Lower leg skin (tissue), 4 donors: ENCODE results near the gene YBEY. TPM values are rescaled to one million over a fixed set of nuclear protein-coding genes. Genes with fewer than 3 reads are reported as not detected.
A peak's percentile ranks its signal among the peaks of the same experiment; 100 is the strongest.

Source experiments
- DNase-seq, 2 donors: peaks; one replicate each; pipeline ENCODE4 v3.0.0-alpha.2; 2019; ENCODE audit warnings: low spot score in 2 of 2
- H3K4me3 ChIP-seq: fragments of 200-600 bp; sonication (generic); 2 replicates; pipeline ENCODE4 v1.5.1; 2017; ENCODE audit warnings: mild to moderate bottlenecking, low read depth; ENCODE audit not compliant: poor library complexity, severe bottlenecking
- POLR2A ChIP-seq, 2 donors: fragments of 450-650 bp; IDR thresholded peaks; one replicate each; pipeline ENCODE4 v1.6.1; 2016 to 2017; ENCODE audit warnings: antibody characterized with exemption in 2 of 2, mild to moderate bottlenecking in 1 of 2, moderate library complexity in 1 of 2
- WGBS, 2 donors: methylation state at CpG; one replicate each; pipeline ENCODE4 v1.1.5; 2018; 5-methylcytosine and 5-hydroxymethylcytosine counted together
- intact Hi-C: fragments of 100-400 bp; cut with DNase I; formaldehyde crosslinking; loops from one replicate; pipeline ENCODE4 v1.15.0; 2023; ENCODE audit warnings: low total_unique reads
- total RNA-seq, 4 donors: library from RNA; depleted of rRNA; stranded (reverse); fragments of >200 nt; gene quantifications; one replicate each; pipeline ENCODE4 v1.1.0, GENCODE V29; 2016
- TF ChIP-seq, protein P1 (sequence below), 3 donors: fragments of 450-650 bp; IDR thresholded peaks; one replicate each; pipeline ENCODE4 v1.5.1; 2016; ENCODE audit warnings: antibody characterized with exemption in 3 of 3, mild to moderate bottlenecking in 3 of 3, moderate library complexity in 2 of 3

YBEY gene
- total RNA-seq, 4 donors from 2014 or later: 7.4 to 21.7 (median 17.0) TPM

DNA sequence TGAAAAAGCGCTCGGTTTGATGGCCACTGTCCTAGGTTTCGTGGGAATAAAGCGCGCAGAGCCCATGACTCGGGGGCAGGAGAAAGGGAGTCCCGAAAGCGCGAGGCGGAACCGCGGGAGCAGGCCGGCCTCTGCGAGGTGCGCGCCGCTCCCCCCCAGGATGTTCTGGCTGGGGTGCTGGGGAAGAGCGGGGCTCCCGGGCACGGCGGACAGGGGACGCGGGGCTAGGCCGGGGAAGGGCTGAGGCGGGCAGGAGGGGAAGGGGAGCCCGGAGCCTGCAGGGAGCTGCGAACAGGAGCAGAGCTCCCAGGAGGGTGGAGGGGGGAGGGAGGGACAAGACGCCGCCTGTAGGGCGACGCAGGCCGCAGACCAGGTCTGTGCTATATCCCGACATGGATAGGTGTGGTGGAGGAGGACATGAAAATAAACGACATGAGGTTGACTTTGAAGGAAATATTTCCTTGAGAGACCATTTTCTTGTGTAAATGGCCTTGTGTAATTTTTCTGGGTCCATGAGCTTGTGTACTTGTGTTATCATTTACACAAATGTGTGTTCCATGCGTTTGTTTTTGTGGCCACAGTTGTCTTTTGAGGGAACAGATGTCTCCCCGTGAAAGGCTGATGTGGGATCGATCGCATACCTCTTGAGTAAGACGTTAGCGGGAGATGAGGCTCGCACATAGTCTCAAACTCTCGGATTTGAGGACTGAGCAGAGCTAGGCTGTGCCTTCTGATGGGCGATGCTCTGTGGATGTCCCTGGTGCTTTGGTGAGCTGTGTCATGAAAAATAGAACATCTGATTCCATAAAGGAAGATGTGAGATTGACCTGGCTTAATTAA is 39.2 kb downstream of the YBEY start:
- 9 to 11% methylated on average over 38 to 41 of the region's 43 CpGs for WGBS, 2 donors
- intact Hi-C loops: no loop called here
- H3K4me3 ChIP-seq: peak overlapping the region; percentile 74
- peak in 1 of 2 donors; percentile 88 for DNase-seq
- TF ChIP-seq, protein P1, sequence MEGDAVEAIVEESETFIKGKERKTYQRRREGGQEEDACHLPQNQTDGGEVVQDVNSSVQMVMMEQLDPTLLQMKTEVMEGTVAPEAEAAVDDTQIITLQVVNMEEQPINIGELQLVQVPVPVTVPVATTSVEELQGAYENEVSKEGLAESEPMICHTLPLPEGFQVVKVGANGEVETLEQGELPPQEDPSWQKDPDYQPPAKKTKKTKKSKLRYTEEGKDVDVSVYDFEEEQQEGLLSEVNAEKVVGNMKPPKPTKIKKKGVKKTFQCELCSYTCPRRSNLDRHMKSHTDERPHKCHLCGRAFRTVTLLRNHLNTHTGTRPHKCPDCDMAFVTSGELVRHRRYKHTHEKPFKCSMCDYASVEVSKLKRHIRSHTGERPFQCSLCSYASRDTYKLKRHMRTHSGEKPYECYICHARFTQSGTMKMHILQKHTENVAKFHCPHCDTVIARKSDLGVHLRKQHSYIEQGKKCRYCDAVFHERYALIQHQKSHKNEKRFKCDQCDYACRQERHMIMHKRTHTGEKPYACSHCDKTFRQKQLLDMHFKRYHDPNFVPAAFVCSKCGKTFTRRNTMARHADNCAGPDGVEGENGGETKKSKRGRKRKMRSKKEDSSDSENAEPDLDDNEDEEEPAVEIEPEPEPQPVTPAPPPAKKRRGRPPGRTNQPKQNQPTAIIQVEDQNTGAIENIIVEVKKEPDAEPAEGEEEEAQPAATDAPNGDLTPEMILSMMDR (IDR thresholded peaks at IDR 0.05): no peak

- no peak overlapping the region for H3K4me3 ChIP-seq
- no peak for DNase-seq
- intact Hi-C loops: no loop called here
- WGBS, 2 donors: 93 to 96% methylated on average over 15 of the region's 15 CpGs
- no peak for TF ChIP-seq POLR2A (IDR thresholded peaks at IDR 0.05)
- TF ChIP-seq, protein P1 (IDR thresholded peaks at IDR 0.05): no peak
These were observed 40.1 kb downstream of the YBEY start for GRCh38 chr21:46326110-46326703.

DNA sequence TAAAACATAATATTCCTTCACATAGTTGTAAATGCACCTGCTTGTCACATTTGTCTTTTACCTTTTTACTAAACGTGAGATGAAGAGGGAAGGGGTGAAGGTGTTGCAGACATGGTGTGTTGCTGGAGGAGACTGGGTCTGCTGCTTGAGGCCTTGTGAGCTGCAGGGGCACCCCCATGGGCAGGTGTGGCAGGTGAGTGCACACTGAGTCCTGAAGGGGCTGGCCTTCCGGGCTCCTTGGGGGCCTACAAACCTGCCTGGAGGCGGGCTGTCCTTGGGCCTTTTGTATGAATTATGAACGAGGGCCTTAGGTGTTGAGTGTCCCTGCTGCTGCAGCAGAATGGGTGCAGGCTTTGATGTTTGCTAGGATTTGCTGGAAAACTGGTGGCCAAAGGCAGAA is 41.6 kb downstream of the YBEY start:
- WGBS, 2 donors: 81 to 92% methylated on average over 4 of the region's 4 CpGs
- no peak for DNase-seq
- TF ChIP-seq POLR2A (IDR thresholded peaks at IDR 0.05): no peak
- TF ChIP-seq, protein P1 (IDR thresholded peaks at IDR 0.05): no peak
- intact Hi-C loops: no loop called here
- no peak overlapping the region for H3K4me3 ChIP-seq

- no peak overlapping the region for H3K4me3 ChIP-seq
- intact Hi-C loops: no loop called here
- no peak for DNase-seq
- 78 to 83% methylated on average over 5 of the region's 5 CpGs for WGBS, 2 donors
- TF ChIP-seq, protein P1 (IDR thresholded peaks at IDR 0.05): no peak
- no peak for TF ChIP-seq POLR2A (IDR thresholded peaks at IDR 0.05)
These were observed 42.0 kb downstream of the YBEY start for GRCh38 chr21:46328151-46328550.

- TF ChIP-seq, protein P1 (IDR thresholded peaks at IDR 0.05): no peak
- TF ChIP-seq POLR2A (IDR thresholded peaks at IDR 0.05): no peak
- intact Hi-C loops: no loop called here
- WGBS, 2 donors: 92 to 96% methylated on average over 2 of the region's 2 CpGs
- H3K4me3 ChIP-seq: no peak overlapping the region
- no peak for DNase-seq
These were observed 43.7 kb downstream of the YBEY start for GRCh38 chr21:46329796-46330195.
